Liver (tissue), 3 donors: ENCODE data around the gene CHTOP.

Source experiments
- GABPA ChIP-seq, 2 donors: IDR thresholded peaks in 1 of 2; conservative IDR thresholded peaks in 1 of 2; 2 replicates each; pipeline ENCODE4 v1.6.1; 2016; ENCODE audit warnings: antibody characterized with exemption in 2 of 2, mild to moderate bottlenecking in 1 of 2, moderate library complexity in 1 of 2
- JUND ChIP-seq, 2 donors: IDR thresholded peaks; 2 replicates each; pipeline ENCODE4 v1.6.1; 2016; ENCODE audit warnings: antibody characterized with exemption in 2 of 2
- RAD21 ChIP-seq, 2 donors: IDR thresholded peaks; 2 replicates each; pipeline ENCODE4 v1.6.1; 2016; ENCODE audit warnings: antibody characterized with exemption in 2 of 2, mild to moderate bottlenecking in 2 of 2
- SP1 ChIP-seq: IDR thresholded peaks from 2 replicates; pipeline ENCODE4 v1.6.1; 2018; ENCODE audit warnings: antibody characterized with exemption, mild to moderate bottlenecking
- TAF1 ChIP-seq: conservative IDR thresholded peaks from 2 replicates; pipeline ENCODE4 v1.6.1; 2016; ENCODE audit warnings: antibody characterized with exemption, mild to moderate bottlenecking
- YY1 ChIP-seq: IDR thresholded peaks from 2 replicates; pipeline ENCODE4 v1.6.1; 2016; ENCODE audit warnings: antibody characterized with exemption, mild to moderate bottlenecking
- TF ChIP-seq, protein P1 (sequence below): IDR thresholded peaks from 2 replicates; pipeline ENCODE4 v1.6.1; 2016; ENCODE audit warnings: antibody characterized with exemption
- TF ChIP-seq, protein P2 (sequence below): fragments of 150-350 bp; IDR thresholded peaks from 2 replicates; pipeline ENCODE4 v1.5.1; 2017; ENCODE audit warnings: improper control_type of control experiment, low read depth, low read length; ENCODE audit not compliant: missing input control
- TF ChIP-seq, protein P3 (sequence below): IDR thresholded peaks from 2 replicates; pipeline ENCODE4 v1.6.1; 2016; ENCODE audit warnings: antibody characterized with exemption, mild to moderate bottlenecking
- TF ChIP-seq, protein P4 (sequence below): IDR thresholded peaks from 2 replicates; pipeline ENCODE4 v1.6.1; 2016; ENCODE audit warnings: antibody characterized with exemption
- donor health status: healthy.
- donor health status: healthy.

DNA sequence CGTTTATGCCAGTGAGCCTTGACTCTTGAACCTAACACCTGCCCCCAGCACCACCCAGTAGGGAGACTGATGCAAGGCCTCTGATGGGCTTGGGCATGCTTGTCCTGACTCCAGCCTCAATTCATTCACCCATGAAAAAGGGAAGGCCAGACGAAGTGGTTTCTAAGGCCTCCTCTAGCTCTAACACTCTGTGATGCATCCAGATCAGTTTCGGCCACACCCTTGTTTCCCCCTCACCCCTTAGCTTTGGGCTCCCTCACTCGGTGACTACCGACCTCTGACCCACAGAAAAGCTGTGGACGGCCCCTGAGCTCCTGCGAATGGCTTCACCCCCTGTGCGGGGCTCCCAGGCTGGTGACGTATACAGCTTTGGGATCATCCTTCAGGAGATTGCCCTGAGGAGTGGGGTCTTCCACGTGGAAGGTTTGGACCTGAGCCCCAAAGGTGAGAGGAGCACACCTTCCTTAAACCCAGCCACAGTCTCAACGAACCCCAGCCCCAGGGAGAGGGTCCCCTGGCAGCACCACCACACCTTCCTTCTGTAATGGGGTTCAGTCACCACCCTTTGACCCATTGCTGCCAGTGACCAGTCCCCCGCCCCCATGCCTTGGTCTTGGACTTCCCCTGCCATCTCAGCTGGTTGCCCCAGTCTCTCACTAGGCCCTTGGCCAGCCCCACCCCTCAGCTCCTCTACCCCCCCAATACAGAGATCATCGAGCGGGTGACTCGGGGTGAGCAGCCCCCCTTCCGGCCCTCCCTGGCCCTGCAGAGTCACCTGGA, 53.7 kb downstream of the CHTOP start:
- TF ChIP-seq, protein P1, sequence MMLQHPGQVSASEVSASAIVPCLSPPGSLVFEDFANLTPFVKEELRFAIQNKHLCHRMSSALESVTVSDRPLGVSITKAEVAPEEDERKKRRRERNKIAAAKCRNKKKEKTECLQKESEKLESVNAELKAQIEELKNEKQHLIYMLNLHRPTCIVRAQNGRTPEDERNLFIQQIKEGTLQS = no peak
- TF ChIP-seq, protein P2, sequence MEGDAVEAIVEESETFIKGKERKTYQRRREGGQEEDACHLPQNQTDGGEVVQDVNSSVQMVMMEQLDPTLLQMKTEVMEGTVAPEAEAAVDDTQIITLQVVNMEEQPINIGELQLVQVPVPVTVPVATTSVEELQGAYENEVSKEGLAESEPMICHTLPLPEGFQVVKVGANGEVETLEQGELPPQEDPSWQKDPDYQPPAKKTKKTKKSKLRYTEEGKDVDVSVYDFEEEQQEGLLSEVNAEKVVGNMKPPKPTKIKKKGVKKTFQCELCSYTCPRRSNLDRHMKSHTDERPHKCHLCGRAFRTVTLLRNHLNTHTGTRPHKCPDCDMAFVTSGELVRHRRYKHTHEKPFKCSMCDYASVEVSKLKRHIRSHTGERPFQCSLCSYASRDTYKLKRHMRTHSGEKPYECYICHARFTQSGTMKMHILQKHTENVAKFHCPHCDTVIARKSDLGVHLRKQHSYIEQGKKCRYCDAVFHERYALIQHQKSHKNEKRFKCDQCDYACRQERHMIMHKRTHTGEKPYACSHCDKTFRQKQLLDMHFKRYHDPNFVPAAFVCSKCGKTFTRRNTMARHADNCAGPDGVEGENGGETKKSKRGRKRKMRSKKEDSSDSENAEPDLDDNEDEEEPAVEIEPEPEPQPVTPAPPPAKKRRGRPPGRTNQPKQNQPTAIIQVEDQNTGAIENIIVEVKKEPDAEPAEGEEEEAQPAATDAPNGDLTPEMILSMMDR = no peak
- TF ChIP-seq YY1 (no peak), SP1 (no peak), RAD21 (IDR thresholded peaks at IDR 0.05) (no peak), TAF1 (no peak), GABPA (IDR thresholded peaks at IDR 0.05 in 1 of 2, conservative IDR thresholded peaks at IDR 0.05 in 1 of 2) (no peak), JUND (IDR thresholded peaks at IDR 0.05) (no peak)
- TF ChIP-seq, protein P3, sequence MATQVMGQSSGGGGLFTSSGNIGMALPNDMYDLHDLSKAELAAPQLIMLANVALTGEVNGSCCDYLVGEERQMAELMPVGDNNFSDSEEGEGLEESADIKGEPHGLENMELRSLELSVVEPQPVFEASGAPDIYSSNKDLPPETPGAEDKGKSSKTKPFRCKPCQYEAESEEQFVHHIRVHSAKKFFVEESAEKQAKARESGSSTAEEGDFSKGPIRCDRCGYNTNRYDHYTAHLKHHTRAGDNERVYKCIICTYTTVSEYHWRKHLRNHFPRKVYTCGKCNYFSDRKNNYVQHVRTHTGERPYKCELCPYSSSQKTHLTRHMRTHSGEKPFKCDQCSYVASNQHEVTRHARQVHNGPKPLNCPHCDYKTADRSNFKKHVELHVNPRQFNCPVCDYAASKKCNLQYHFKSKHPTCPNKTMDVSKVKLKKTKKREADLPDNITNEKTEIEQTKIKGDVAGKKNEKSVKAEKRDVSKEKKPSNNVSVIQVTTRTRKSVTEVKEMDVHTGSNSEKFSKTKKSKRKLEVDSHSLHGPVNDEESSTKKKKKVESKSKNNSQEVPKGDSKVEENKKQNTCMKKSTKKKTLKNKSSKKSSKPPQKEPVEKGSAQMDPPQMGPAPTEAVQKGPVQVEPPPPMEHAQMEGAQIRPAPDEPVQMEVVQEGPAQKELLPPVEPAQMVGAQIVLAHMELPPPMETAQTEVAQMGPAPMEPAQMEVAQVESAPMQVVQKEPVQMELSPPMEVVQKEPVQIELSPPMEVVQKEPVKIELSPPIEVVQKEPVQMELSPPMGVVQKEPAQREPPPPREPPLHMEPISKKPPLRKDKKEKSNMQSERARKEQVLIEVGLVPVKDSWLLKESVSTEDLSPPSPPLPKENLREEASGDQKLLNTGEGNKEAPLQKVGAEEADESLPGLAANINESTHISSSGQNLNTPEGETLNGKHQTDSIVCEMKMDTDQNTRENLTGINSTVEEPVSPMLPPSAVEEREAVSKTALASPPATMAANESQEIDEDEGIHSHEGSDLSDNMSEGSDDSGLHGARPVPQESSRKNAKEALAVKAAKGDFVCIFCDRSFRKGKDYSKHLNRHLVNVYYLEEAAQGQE = no peak
- TF ChIP-seq, protein P4, sequence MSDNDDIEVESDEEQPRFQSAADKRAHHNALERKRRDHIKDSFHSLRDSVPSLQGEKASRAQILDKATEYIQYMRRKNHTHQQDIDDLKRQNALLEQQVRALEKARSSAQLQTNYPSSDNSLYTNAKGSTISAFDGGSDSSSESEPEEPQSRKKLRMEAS = no peak
